Calu3 (cell line): ENCODE results near the gene LRRC36. TPM values are rescaled to one million over a fixed set of nuclear protein-coding genes. Genes with fewer than 3 reads are reported as not detected.
A peak's percentile ranks its signal among the peaks of the same experiment; 100 is the strongest.

ENCODE experiments used
- BruUV-seq: library from RNA; stranded (reverse); fragments of 400-500 nt; replicated peaks from 2 replicates; lab custom pipeline; 2021; lab: Mats Ljungman, UMichigan
- CTCF ChIA-PET: fragments of 300-600 bp; sonication (Branson Sonifier 250); formaldehyde crosslinking; loops from one replicate; lab custom pipeline; 2022; ENCODE audit warnings: antibody characterized with exemption; lab: Charles Lee
- DNase-seq: peaks from one replicate; pipeline ENCODE4 v3.0.0; 2022
- H3K27ac Mint-ChIP-seq: one replicate; pipeline ENCODE4 v1.8.0; 2022; ENCODE audit warnings: mixed read lengths; ENCODE audit not compliant: unreplicated experiment
- H3K27me3 Mint-ChIP-seq: one replicate; pipeline ENCODE4 v1.8.0; 2022; ENCODE audit warnings: mixed read lengths; ENCODE audit not compliant: unreplicated experiment
- H3K36me3 Mint-ChIP-seq: one replicate; pipeline ENCODE4 v1.8.0; 2022; ENCODE audit warnings: mild to moderate bottlenecking, moderate library complexity, mixed read lengths; ENCODE audit not compliant: insufficient read depth, unreplicated experiment
- H3K4me1 Mint-ChIP-seq: one replicate; pipeline ENCODE4 v1.8.0; 2022; ENCODE audit warnings: mild to moderate bottlenecking, low read depth, mixed read lengths; ENCODE audit not compliant: unreplicated experiment
- H3K4me3 Mint-ChIP-seq: one replicate; pipeline ENCODE4 v1.8.0; 2022; ENCODE audit warnings: mild to moderate bottlenecking, low read depth, moderate library complexity, mixed read lengths; ENCODE audit not compliant: unreplicated experiment
- H3K9me3 Mint-ChIP-seq: one replicate; pipeline ENCODE4 v1.8.0; 2022; ENCODE audit warnings: low read depth, mixed read lengths; ENCODE audit not compliant: unreplicated experiment
- intact Hi-C: fragments of 100-400 bp; cut with micrococcal nuclease; formaldehyde crosslinking; loops from one replicate; pipeline ENCODE4 v1.10.0; 2022; ENCODE audit not compliant: unreplicated experiment
- total RNA-seq: library from RNA; stranded (reverse); gene quantifications from 2 replicates; pipeline ENCODE4 v1.2.3, GENCODE V29; 2022
- TF ChIP-seq, protein P1 (sequence below): fragments of 200-600 bp; IDR thresholded peaks from one replicate; pipeline ENCODE4 v1.8.0; 2022; ENCODE audit warnings: antibody characterized with exemption; ENCODE audit not compliant: unreplicated experiment

The LRRC36 gene
- total RNA-seq, 1 experiment from 2014 or later, result 9.2 TPM

DNA sequence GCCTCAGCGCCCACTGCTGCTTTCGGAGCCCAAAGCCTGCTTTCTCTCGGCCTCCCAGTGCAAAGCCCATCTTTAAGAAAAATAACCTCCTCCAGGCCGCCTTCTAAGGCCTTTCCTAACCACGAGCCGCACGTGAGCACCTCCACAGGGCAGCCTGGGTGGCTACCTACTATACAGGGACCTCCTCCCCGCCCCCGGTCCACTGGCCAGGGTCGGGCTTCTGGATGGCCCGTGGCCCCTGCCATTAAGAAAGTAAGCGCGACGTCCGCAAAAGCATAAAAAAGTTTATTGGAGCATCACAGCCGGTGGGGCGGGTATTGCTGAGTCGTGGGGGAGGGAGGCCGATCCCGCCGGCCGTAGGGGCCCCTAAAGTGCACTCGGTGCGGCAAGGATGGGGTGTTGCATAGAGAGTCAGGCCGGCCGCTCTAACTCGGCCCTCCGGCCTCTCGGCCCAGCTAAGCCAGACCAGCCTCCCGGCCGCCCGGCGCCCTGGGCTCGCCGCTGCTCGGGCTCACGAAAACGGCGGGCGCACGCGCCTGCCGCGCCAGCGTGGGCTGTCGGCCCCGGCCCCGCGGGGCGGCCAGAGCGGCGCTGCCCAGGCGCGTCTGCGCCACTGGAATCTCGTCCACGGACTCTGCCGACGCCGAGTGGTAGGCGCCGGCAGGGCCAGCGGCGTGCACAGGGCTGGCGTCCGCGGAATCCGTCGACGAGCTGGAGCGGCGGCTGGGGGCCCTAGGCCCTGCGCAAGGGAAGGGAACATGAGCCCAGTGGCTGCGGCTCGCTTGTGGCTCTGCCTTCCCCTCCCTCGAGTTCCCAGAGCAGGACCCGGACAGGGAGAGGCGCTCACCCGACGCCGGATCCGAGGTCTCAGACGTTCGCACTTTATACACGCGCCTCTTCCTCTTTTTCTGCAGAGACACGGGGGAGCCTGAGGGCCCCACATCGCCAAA, 67.8 kb downstream of the LRRC36 start:
- DNase-seq, result no peak
- Mint-ChIP-seq H3K27ac (peak overlapping the region; percentile 37), H3K4me1 (peaks cover 45% of the 10 kb centered on the region), H3K9me3 (no peaks in the 10 kb centered on the region), H3K27me3 (no peaks in the 10 kb centered on the region), H3K4me3 (peak overlapping the region; percentile 74), H3K36me3 (peaks cover 61% of the 10 kb centered on the region)
- CTCF ChIA-PET, result interaction anchor here (0.7 to 1.6 kb wide), 4 partner anchors 46 to 154 kb away, joined by 3 to 18 read pairs (median 8); partner anchors contain the start of genes KCTD19 and LRRC36
- intact Hi-C loops, result loop anchor here (1.0 to 5.0 kb wide), 4 partner anchors 32 to 132 kb away; partner anchors contain the start of genes KCTD19 and LRRC36
- TF ChIP-seq, protein P1, sequence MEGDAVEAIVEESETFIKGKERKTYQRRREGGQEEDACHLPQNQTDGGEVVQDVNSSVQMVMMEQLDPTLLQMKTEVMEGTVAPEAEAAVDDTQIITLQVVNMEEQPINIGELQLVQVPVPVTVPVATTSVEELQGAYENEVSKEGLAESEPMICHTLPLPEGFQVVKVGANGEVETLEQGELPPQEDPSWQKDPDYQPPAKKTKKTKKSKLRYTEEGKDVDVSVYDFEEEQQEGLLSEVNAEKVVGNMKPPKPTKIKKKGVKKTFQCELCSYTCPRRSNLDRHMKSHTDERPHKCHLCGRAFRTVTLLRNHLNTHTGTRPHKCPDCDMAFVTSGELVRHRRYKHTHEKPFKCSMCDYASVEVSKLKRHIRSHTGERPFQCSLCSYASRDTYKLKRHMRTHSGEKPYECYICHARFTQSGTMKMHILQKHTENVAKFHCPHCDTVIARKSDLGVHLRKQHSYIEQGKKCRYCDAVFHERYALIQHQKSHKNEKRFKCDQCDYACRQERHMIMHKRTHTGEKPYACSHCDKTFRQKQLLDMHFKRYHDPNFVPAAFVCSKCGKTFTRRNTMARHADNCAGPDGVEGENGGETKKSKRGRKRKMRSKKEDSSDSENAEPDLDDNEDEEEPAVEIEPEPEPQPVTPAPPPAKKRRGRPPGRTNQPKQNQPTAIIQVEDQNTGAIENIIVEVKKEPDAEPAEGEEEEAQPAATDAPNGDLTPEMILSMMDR, result no peak
- BruUV-seq, result TSS peak; percentile 24

DNA sequence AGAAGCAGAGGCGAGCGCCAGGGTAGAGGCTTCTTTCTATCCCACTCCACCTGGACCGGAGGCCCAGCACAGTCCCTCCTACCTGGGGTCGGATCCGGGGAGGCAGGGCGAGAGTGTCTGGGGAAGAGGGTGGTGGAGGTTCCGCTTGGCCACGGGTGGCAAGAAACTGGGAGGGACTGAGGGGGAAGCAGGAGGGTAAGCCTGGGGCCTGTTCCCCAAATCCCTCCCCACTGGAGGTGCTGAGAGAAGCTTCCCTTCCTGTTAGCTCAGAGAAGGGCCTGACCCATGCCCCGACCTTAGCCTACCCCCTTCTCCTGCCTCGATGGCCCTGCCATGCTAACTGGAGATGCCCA, 68.5 kb downstream of the LRRC36 start:
- Mint-ChIP-seq H3K4me3 (peak overlapping the region; percentile 46), H3K36me3 (peaks cover 61% of the 10 kb centered on the region), H3K27ac (peak overlapping the region; percentile 90), H3K9me3 (no peaks in the 10 kb centered on the region), H3K4me1 (peaks cover 45% of the 10 kb centered on the region), H3K27me3 (no peaks in the 10 kb centered on the region)
- intact Hi-C loops, result loop anchor here (1.0 to 5.0 kb wide), 4 partner anchors 33 to 133 kb away; partner anchors contain the start of genes KCTD19 and LRRC36
- CTCF ChIA-PET, result interaction anchor here (1.5 kb wide), 1 partner anchor 111 kb away, joined by 4 read pairs; no protein-coding TSS in a partner anchor
- DNase-seq, result no peak
- TF ChIP-seq, protein P1, result no peak
- no TSS peak for BruUV-seq

DNA sequence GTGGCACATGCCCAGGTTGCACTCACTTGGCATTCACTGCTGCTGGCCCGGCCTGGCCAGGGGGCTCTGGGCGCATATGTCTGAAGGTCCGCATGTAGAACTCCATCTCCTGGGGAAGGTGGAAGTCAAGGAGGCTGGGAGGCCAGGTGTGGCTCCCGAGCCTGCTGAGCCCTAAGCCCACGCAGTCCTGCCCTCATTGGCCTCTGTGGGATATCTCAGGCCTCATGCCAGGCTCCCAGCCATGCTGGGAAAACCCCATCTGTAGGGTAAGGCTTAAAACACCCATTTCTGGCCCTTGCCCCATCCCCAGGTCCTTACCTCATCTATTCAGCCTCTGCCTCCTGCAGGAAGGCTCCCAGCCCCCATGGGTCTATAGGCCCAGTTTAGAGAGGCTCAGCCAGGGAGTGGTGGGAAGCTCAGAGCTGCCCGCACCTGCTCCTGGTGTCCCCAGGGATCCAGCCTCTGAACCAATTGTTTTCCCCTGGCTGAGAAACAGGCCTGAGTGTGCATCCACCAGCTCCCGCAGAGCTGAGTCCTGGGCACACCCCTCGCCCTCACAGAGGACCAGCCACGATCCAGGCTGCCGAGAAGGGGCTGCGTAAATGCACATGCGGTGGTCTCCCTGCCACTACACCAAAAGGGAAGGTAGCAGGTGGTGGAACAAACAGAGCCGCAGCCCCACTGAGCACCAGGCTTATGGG, 69.0 kb downstream of the LRRC36 start:
- peak; percentile 43 for DNase-seq
- TF ChIP-seq, protein P1, result no peak
- no peaks in the 10 kb centered on the region for H3K27me3 Mint-ChIP-seq
- no peaks in the 10 kb centered on the region for H3K9me3 Mint-ChIP-seq
- peak overlapping the region; percentile 46 for H3K4me3 Mint-ChIP-seq
- peak overlapping the region; percentile 90 for H3K27ac Mint-ChIP-seq
- intact Hi-C loops, result loop anchor here (1.0 to 5.0 kb wide), 4 partner anchors 33 to 133 kb away; partner anchors contain the start of genes KCTD19 and LRRC36
- no TSS peak for BruUV-seq
- CTCF ChIA-PET, result interaction anchor here (0.6 to 1.5 kb wide), 9 partner anchors 8 to 152 kb away, joined by 3 to 7 read pairs (median 4); no protein-coding TSS in a partner anchor
- H3K36me3 Mint-ChIP-seq, result peaks cover 61% of the 10 kb centered on the region
- peaks cover 45% of the 10 kb centered on the region for H3K4me1 Mint-ChIP-seq
